Smooth muscle cell (in vitro differentiated cells): ENCODE measurements around the gene FOXL3. TPM values are rescaled to one million over a fixed set of nuclear protein-coding genes. Genes with fewer than 3 reads are reported as not detected.

Source experiments
- DNase-seq: peaks from one replicate; lab custom pipeline; 2025; ENCODE audit not compliant: unreplicated experiment; lab: John Stamatoyannopoulos, UW
- H2AFZ ChIP-seq: fragments of 200-600 bp; sonication (generic); 2 replicates; pipeline ENCODE4 v1.6.0; 2016; ENCODE audit warnings: antibody characterized with exemption, low read depth, mild to moderate bottlenecking
- H3F3A ChIP-seq: fragments of 200-600 bp; sonication (generic); 2 replicates; pipeline ENCODE4 v1.6.0; 2017; ENCODE audit warnings: antibody characterized with exemption, low read depth
- H3K27ac ChIP-seq: fragments of 200-600 bp; sonication (generic); 2 replicates; pipeline ENCODE4 v1.5.1; 2016; ENCODE audit warnings: low read depth, mild to moderate bottlenecking
- H3K27me3 ChIP-seq: fragments of 200-600 bp; sonication (generic); 2 replicates; pipeline ENCODE4 v1.6.1; 2016; ENCODE audit warnings: low read depth, mild to moderate bottlenecking
- H3K36me3 ChIP-seq: fragments of 200-600 bp; sonication (generic); 2 replicates; pipeline ENCODE4 v1.5.1; 2016; ENCODE audit warnings: low read depth
- H3K4me1 ChIP-seq: fragments of 200-600 bp; sonication (generic); 2 replicates; pipeline ENCODE4 v1.5.1; 2016; ENCODE audit warnings: low read depth
- H3K4me2 ChIP-seq: fragments of 200-600 bp; sonication (generic); 2 replicates; pipeline ENCODE4 v1.6.0; 2016; ENCODE audit warnings: mild to moderate bottlenecking
- H3K4me3 ChIP-seq: fragments of 200-600 bp; sonication (generic); 2 replicates; pipeline ENCODE4 v1.5.1; 2016; ENCODE audit warnings: mild to moderate bottlenecking
- H3K79me2 ChIP-seq: fragments of 200-600 bp; sonication (generic); 2 replicates; pipeline ENCODE4 v1.6.0; 2016; ENCODE audit warnings: low read depth, mild to moderate bottlenecking
- H3K9ac ChIP-seq: fragments of 200-600 bp; sonication (generic); 2 replicates; pipeline ENCODE4 v1.6.0; 2016; ENCODE audit warnings: low read depth
- H3K9me3 ChIP-seq: fragments of 200-600 bp; sonication (generic); replicated peaks from 2 replicates; pipeline ENCODE4 v1.5.1; 2016; ENCODE audit warnings: low read depth
- H4K20me1 ChIP-seq: fragments of 200-600 bp; sonication (generic); 2 replicates; pipeline ENCODE4 v1.6.0; 2016; ENCODE audit warnings: low read depth
- CTCF ChIP-seq: fragments of 200-600 bp; sonication (generic); IDR thresholded peaks from 2 replicates; pipeline ENCODE4 v1.5.1; 2017; ENCODE audit warnings: borderline replicate concordance, mild to moderate bottlenecking, antibody characterized with exemption; ENCODE audit not compliant: insufficient read depth, poor library complexity, severe bottlenecking
- WGBS: methylation state at CpG from one replicate; pipeline ENCODE4 v1.1.7; 2016; ENCODE audit warnings: low lambda C conversion rate; 5-methylcytosine and 5-hydroxymethylcytosine counted together
- polyA plus RNA-seq: library from polyadenylated mRNA; unstranded; fragments of >200 nt; fragmentation: Nextera tagmentation; extraction: Ambion mirVana; gene quantifications from 2 replicates; pipeline ENCODE4 v1.2.1, GENCODE V29; 2016
- total RNA-seq: library from RNA; depleted of rRNA; stranded (reverse); fragments of >200 nt; gene quantifications from 2 replicates; pipeline ENCODE4 v1.2.3, GENCODE V29; 2014

Gene FOXL3
- total and polyA plus RNA-seq, 2 experiments from 2014 or later = not detected

DNA sequence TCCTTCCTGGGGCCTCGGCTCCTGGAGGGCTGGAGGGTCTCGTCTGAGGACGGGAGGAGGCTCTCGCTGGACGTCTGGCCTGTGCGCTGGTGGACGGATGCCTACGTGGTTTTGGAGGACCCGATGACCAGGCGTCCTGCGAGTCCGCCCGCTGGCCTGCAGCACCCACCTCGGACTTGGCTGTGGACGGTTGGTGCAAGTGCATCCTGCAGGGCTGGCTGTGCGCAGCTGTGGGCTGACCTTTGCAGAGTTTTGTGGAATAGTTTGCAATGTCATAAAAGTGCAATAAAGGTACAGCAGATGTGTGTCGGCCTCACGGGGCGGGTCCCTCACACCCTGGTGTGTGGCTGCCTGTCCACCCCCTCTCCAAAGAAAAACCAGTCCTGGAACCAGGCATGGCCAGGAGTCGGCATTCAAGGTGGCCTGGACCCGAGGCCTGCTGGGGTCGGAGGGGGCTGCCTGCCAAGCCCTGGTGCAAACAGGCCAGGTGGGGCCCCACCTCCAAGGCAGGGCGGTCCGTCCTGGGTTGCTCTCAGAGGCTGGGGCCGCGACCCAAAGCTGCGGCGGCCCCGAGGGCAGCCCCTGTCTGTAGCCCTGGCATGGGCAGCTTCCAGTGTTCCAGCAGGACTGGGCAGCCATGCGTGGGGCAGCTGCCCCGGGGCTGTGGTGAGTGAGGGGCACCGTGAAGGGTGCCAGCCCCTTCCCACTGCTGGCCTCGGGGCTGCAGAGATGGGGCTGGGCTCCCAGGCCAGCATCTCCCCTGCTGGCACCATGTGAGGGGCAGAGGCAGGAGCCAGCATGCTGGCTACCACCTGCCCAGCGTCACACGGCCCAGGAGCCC lies 29.3 kb upstream of the FOXL3 start:
- H4K20me1 ChIP-seq = no peaks in the 10 kb centered on the region
- no peak overlapping the region for H3K4me3 ChIP-seq
- no peak overlapping the region for H3K27ac ChIP-seq
- no peaks in the 10 kb centered on the region for H3K9me3 ChIP-seq
- H2AFZ ChIP-seq = no peak overlapping the region
- TF ChIP-seq CTCF = no peak
- WGBS = 94% methylated on average over 35 of the region's 35 CpGs
- H3K4me1 ChIP-seq = no peaks in the 10 kb centered on the region
- H3K9ac ChIP-seq = no peak overlapping the region
- DNase-seq = no peak
- no peaks in the 10 kb centered on the region for H3K36me3 ChIP-seq
- H3K27me3 ChIP-seq = no peaks in the 10 kb centered on the region
- H3F3A ChIP-seq = no peaks in the 10 kb centered on the region
- no peaks in the 10 kb centered on the region for H3K79me2 ChIP-seq
- H3K4me2 ChIP-seq = no peak overlapping the region

DNA sequence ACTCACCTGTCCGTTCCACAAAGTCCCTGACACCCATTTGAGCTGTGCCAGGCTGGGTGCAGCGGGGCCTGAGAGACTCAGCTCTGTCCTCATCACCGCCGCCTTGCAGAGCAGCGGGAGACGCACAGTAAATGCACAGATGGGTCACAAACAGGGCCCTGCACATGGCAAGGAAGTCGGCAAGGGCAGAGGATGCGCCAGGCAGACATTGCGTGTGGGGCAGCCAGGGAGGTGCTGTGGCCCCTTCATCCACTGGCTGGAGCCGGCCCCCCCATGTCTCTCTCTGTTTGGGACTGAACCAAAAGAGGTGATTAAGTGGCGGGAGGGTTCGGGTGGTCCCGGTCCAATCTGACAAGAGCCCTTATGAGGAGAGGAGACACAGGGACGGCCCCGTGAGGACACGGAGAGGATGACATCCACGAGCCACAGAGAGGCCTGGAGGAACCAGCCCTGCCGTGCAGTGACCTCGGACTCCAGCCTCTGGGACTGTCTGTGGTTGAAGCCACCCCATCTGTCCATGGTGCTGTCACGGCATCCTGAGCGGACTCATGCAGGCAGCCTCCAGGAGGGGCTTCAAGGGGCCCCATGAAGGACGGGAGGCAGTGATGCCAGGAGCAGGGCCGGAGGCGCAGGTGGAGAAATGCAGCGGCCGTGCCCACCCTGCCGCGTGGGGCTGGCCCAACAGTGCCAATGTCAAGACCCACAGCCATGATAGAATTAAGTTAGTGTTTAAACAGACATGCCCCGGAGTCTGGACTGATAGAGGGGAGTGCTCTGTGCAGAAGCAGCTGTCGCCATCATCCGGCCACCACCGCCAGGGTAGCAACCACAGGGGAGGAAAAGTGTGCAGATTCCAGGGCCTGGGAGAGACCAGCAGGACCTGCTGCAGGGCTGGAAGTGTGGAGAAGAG lies 28.4 kb upstream of the FOXL3 start:
- DNase-seq = no peak
- no peaks in the 10 kb centered on the region for H3K4me1 ChIP-seq
- no peaks in the 10 kb centered on the region for H3K79me2 ChIP-seq
- H3K36me3 ChIP-seq = no peaks in the 10 kb centered on the region
- H4K20me1 ChIP-seq = no peaks in the 10 kb centered on the region
- no peak overlapping the region for H3K9ac ChIP-seq
- H3K4me3 ChIP-seq = no peak overlapping the region
- no peak for TF ChIP-seq CTCF
- H3K4me2 ChIP-seq = no peak overlapping the region
- no peak overlapping the region for H2AFZ ChIP-seq
- H3K27ac ChIP-seq = no peak overlapping the region
- H3K27me3 ChIP-seq = no peaks in the 10 kb centered on the region
- 92% methylated on average over 32 of the region's 32 CpGs for WGBS
- no peaks in the 10 kb centered on the region for H3K9me3 ChIP-seq
- no peaks in the 10 kb centered on the region for H3F3A ChIP-seq

DNA sequence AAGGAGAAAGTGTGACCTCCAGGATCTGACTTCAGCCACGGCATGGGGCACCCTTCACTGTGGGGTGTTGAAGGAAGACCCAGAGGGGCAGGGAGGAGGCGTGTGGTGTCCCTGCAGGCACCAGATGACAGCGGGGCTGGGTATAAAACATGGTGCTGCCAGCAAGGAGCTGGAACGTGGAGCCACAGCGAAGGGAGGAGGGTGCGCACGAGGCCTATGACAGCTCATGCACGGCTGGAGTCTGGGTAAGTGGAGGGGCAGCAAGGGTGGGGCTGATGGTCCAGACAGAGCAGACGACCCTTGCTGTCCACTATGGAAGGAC lies 27.8 kb upstream of the FOXL3 start:
- Histone ChIP-seq H4K20me1 (no peaks in the 10 kb centered on the region), H3K79me2 (no peaks in the 10 kb centered on the region), H3K9me3 (no peaks in the 10 kb centered on the region), H3K4me3 (no peak overlapping the region), H3K27ac (no peak overlapping the region), H2AFZ (no peak overlapping the region), H3K4me1 (no peaks in the 10 kb centered on the region), H3F3A (no peaks in the 10 kb centered on the region), H3K36me3 (no peaks in the 10 kb centered on the region), H3K9ac (no peak overlapping the region), H3K4me2 (no peak overlapping the region), H3K27me3 (no peaks in the 10 kb centered on the region)
- no peak for DNase-seq
- 97% methylated on average over 9 of the region's 9 CpGs for WGBS
- no peak for TF ChIP-seq CTCF
